ENCODE measurements around the gene SRRM2.
A peak's percentile ranks its signal among the peaks of the same experiment; 100 is the strongest.

The SRRM2 gene

DNA sequence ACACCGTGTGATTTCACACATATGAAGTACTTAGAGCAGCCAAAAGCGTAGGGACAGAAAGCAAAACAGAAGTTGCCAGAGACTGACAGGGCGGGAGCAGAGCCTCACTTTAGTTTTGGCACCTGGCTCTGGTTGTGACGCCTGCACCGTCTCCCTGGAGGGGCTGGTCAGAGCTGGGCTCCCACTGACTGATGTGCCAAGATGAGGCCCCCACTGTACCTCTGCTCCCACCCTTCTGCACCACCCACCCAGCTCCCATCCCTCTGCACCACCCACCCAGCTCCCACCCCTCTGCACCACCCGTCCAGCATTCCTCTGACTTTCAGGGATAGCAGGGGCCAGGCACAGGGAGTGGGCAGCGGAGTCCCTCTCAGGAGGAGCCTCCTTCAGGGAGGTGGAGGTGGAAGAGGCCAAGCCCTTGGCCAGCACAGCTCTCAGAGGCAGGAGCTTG, 61.4 kb downstream of the SRRM2 start:
- TF ChIP-seq, protein P1, sequence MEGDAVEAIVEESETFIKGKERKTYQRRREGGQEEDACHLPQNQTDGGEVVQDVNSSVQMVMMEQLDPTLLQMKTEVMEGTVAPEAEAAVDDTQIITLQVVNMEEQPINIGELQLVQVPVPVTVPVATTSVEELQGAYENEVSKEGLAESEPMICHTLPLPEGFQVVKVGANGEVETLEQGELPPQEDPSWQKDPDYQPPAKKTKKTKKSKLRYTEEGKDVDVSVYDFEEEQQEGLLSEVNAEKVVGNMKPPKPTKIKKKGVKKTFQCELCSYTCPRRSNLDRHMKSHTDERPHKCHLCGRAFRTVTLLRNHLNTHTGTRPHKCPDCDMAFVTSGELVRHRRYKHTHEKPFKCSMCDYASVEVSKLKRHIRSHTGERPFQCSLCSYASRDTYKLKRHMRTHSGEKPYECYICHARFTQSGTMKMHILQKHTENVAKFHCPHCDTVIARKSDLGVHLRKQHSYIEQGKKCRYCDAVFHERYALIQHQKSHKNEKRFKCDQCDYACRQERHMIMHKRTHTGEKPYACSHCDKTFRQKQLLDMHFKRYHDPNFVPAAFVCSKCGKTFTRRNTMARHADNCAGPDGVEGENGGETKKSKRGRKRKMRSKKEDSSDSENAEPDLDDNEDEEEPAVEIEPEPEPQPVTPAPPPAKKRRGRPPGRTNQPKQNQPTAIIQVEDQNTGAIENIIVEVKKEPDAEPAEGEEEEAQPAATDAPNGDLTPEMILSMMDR (IDR thresholded peaks at IDR 0.05; ENCODE audit: insufficient read depth, low read length, poor library complexity, severe bottlenecking), result no peak
- H3K27me3 ChIP-seq (replicated peaks; ENCODE audit: control insufficient read depth, insufficient read depth, low read length), result peaks cover 2% of the 10 kb centered on the region; the same call in 1 of the 2 replicates

DNA sequence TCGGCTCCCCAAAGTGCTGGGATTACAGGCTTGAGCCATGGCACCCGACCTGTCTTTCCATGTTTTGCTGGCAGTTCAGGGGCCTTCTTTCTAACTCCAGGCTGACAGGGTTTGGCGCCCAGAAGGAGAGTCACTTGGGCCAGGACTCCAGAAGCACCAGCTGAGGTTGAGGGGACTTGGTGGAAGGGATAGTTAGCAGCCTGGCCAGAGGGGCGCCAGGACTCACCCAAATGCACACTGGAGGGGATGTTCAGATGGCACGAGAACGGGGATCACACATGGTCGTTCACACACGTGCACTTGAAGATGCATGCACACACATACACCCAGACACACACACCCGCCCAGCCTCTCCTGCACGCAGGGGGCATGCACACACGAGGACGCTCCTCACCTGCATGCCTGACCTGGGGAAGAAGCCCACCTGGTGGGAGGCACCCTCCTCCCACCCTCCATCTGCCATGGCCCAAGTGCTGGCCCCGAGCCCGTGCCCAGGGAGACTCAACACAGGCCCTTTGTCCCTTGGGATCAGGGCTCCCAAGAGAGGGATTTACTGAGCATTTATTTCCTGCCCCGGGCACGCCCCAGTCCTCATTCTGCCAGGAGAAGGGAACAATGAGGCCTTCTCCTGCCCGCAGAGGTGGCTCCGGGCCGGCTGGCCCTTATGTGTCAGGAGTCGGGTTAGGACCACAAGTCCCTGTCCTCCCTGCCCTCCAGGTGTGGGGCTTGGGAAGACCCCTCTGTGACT, 62.3 kb downstream of the SRRM2 start:
- no peak overlapping the region for H3K4me3 ChIP-seq (replicated peaks; ENCODE audit: low read depth, low read length)
- TF ChIP-seq, protein P1 (IDR thresholded peaks at IDR 0.05; ENCODE audit: insufficient read depth, low read length, poor library complexity, severe bottlenecking), result no peak
- H3K36me3 ChIP-seq (ENCODE audit: control insufficient read depth, insufficient read depth, low read length), result no peaks in the 10 kb centered on the region
- DNase-seq (ENCODE audit: extremely low read depth, insufficient read length), result no peak
- H3K27me3 ChIP-seq (replicated peaks; ENCODE audit: control insufficient read depth, insufficient read depth, low read length), result peaks cover 2% of the 10 kb centered on the region; the same call in 1 of the 2 replicates

More for the DNA sequence above, 61.4 kb downstream of the SRRM2 start:
- Histone ChIP-seq H3K36me3 (ENCODE audit: control insufficient read depth, insufficient read depth, low read length) (no peaks in the 10 kb centered on the region), H3K4me3 (replicated peaks; ENCODE audit: low read depth, low read length) (no peak overlapping the region)
- DNase-seq (ENCODE audit: extremely low read depth, insufficient read length), result no peak

DNA sequence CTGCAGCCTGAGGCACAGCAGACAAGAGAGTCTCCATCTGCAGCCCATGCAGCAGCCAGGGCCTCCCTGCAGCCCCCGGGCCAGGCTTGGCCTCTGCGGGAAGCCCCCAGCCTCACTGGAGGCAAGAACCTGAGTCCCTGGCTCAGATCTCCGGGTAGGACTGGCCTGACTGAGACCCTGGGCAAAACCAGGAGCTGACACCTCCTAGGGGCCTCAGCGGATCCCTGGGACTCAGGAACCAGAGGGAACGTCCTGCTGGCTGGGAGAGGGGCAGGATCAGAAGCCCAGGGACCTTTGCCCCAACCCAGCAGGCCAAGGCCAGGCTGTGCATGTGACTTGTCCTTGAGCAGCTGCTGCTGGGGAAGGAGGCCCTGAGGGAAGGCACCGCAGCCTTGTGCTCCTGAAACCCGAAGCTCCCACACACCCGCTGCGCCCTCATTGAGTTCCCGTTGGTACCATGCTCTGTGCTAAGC, 62.9 kb downstream of the SRRM2 start:
- Histone ChIP-seq H3K36me3 (ENCODE audit: control insufficient read depth, insufficient read depth, low read length) (no peaks in the 10 kb centered on the region), H3K27me3 (replicated peaks; ENCODE audit: control insufficient read depth, insufficient read depth, low read length) (peaks cover 2% of the 10 kb centered on the region; the same call in 1 of the 2 replicates)
- no peak for DNase-seq (ENCODE audit: extremely low read depth, insufficient read length)

DNA sequence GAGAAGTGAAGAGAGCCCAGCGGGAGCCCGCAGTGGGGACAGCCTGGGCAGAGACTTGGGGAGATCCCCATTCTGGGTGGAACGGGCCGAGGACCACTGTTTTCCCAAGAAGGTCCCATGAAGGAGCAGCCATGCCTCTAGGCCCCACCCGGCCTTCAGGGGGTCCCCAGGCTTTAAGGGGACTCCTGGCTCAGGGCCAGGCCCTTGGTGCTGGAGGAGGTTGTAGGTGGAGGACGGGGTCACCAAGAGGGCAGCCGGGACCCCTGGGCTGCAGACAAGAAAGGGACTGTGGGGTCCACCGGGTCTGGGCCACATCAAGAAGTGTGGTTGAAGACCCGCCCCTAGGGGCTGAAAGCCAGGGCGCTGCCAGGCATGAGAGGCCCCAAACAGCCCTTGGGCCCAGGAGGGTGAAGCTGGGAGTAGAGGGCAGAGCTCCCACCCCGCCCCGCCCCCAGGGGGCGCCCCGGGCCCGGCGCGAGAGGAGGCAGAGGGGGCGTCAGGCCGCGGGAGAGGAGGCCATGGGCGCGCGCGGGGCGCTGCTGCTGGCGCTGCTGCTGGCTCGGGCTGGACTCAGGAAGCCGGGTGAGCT, 64.4 kb downstream of the SRRM2 start, which contains the start of gene PRSS21:
TSS of gene PRSS21 (plus strand) at position 487 of the 589 bp plus-strand sequence. CDS start at position 519, 32 bp downstream.
- peak; percentile 75 for DNase-seq (ENCODE audit: extremely low read depth, insufficient read length)
- H3K4me3 ChIP-seq (replicated peaks; ENCODE audit: low read depth, low read length), result no peak within 1 kb of the TSS

More for the DNA sequence above, 62.9 kb downstream of the SRRM2 start:
- no peak overlapping the region for H3K4me3 ChIP-seq (replicated peaks; ENCODE audit: low read depth, low read length)
- TF ChIP-seq, protein P1 (IDR thresholded peaks at IDR 0.05; ENCODE audit: insufficient read depth, low read length, poor library complexity, severe bottlenecking), result no peak

GRCh38 chr16:2817340-2818271, 65.2 kb downstream of the SRRM2 start:
- TF ChIP-seq, protein P1 (IDR thresholded peaks at IDR 0.05; ENCODE audit: insufficient read depth, low read length, poor library complexity, severe bottlenecking), result no peak
- DNase-seq (ENCODE audit: extremely low read depth, insufficient read length), result peak; percentile 39
- H3K4me3 ChIP-seq (replicated peaks; ENCODE audit: low read depth, low read length), result no peak overlapping the region

More for the DNA sequence above, 64.4 kb downstream of the SRRM2 start, which contains the start of gene PRSS21:
- Histone ChIP-seq H3K27me3 (replicated peaks; ENCODE audit: control insufficient read depth, insufficient read depth, low read length) (peaks cover 2% of the 10 kb centered on the region; the same call in 1 of the 2 replicates), H3K36me3 (ENCODE audit: control insufficient read depth, insufficient read depth, low read length) (no peaks in the 10 kb centered on the region)
- TF ChIP-seq, protein P1 (IDR thresholded peaks at IDR 0.05; ENCODE audit: insufficient read depth, low read length, poor library complexity, severe bottlenecking), result no peak

More at GRCh38 chr16:2817340-2818271, 65.2 kb downstream of the SRRM2 start:
- Histone ChIP-seq H3K36me3 (ENCODE audit: control insufficient read depth, insufficient read depth, low read length) (no peaks in the 10 kb centered on the region), H3K27me3 (replicated peaks; ENCODE audit: control insufficient read depth, insufficient read depth, low read length) (peaks cover 2% of the 10 kb centered on the region; the same call in 1 of the 2 replicates)

All from GM06990 (cell line).